ENCODE data around the gene AOC2. TPM values are rescaled to one million over a fixed set of nuclear protein-coding genes. Genes with fewer than 3 reads are reported as not detected.

The AOC2 gene
- total RNA-seq, 1 experiment from 2014 or later, result 11.0 TPM

DNA sequence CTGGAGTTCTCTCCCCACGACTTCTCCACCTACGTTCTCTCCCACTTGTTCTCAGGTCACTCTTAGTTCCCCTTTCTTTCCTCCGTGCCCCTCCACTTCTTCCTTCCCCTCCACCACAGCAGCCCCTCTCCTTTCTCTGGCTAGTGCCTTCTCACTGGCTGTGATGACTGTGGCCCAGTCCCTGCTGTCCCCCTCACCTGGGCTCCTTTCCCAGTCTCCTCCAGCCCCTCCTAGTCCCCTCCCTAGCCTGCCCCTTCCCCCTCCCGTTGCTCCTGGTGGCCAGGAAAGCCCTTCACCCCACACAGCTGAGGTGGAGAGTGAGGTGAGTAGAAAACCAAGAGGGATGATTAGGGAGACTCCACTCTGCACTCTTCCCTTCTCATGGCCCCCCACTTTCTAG lies 49.3 kb upstream of the AOC2 start (continued):
- TF ChIP-seq, protein P1, sequence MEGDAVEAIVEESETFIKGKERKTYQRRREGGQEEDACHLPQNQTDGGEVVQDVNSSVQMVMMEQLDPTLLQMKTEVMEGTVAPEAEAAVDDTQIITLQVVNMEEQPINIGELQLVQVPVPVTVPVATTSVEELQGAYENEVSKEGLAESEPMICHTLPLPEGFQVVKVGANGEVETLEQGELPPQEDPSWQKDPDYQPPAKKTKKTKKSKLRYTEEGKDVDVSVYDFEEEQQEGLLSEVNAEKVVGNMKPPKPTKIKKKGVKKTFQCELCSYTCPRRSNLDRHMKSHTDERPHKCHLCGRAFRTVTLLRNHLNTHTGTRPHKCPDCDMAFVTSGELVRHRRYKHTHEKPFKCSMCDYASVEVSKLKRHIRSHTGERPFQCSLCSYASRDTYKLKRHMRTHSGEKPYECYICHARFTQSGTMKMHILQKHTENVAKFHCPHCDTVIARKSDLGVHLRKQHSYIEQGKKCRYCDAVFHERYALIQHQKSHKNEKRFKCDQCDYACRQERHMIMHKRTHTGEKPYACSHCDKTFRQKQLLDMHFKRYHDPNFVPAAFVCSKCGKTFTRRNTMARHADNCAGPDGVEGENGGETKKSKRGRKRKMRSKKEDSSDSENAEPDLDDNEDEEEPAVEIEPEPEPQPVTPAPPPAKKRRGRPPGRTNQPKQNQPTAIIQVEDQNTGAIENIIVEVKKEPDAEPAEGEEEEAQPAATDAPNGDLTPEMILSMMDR (IDR thresholded peaks at IDR 0.05), result no peak
- TF ChIP-seq RORB (CRISPR knock-in tag; IDR thresholded peaks at IDR 0.05) (no peak), TP53 (CRISPR knock-in tag; IDR thresholded peaks at IDR 0.05) (no peak), FOXJ3 (CRISPR knock-in tag; IDR thresholded peaks at IDR 0.05; ENCODE audit: borderline replicate concordance) (no peak)

DNA sequence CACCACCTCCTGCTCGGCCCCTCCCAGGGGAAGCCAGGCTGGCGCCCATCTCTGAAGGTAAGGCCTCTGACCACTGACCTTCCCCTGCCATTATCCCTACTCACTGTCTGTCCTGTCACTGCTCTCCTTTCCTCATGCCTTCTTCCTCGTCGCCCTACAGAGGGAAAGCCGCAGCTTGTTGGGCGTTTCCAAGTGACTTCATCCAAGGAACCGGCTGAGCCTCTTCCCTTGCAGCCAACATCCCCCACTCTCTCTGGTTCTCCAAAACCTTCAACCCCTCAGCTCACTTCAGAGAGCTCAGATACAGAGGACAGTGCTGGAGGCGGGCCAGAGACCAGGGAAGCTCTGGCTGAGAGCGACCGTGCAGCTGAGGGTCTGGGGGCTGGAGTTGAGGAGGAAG lies 48.9 kb upstream of the AOC2 start:
- no peak for ATAC-seq
- peaks cover 8% of the 10 kb centered on the region for H3K36me3 Mint-ChIP-seq
- peaks cover 6% of the 10 kb centered on the region for H3K9me3 Mint-ChIP-seq
- peaks cover 6% of the 10 kb centered on the region; the same call in 1 of the 2 replicates for H3K4me1 Mint-ChIP-seq
- H3K27ac Mint-ChIP-seq, result no peak overlapping the region
- TF ChIP-seq, protein P2, sequence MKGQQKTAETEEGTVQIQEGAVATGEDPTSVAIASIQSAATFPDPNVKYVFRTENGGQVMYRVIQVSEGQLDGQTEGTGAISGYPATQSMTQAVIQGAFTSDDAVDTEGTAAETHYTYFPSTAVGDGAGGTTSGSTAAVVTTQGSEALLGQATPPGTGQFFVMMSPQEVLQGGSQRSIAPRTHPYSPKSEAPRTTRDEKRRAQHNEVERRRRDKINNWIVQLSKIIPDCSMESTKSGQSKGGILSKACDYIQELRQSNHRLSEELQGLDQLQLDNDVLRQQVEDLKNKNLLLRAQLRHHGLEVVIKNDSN (CRISPR knock-in tag; IDR thresholded peaks at IDR 0.05), result no peak
- TF ChIP-seq, protein P3, sequence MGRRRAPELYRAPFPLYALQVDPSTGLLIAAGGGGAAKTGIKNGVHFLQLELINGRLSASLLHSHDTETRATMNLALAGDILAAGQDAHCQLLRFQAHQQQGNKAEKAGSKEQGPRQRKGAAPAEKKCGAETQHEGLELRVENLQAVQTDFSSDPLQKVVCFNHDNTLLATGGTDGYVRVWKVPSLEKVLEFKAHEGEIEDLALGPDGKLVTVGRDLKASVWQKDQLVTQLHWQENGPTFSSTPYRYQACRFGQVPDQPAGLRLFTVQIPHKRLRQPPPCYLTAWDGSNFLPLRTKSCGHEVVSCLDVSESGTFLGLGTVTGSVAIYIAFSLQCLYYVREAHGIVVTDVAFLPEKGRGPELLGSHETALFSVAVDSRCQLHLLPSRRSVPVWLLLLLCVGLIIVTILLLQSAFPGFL (CRISPR knock-in tag; IDR thresholded peaks at IDR 0.05; ENCODE audit: borderline replicate concordance), result no peak
- TF ChIP-seq, protein P4, sequence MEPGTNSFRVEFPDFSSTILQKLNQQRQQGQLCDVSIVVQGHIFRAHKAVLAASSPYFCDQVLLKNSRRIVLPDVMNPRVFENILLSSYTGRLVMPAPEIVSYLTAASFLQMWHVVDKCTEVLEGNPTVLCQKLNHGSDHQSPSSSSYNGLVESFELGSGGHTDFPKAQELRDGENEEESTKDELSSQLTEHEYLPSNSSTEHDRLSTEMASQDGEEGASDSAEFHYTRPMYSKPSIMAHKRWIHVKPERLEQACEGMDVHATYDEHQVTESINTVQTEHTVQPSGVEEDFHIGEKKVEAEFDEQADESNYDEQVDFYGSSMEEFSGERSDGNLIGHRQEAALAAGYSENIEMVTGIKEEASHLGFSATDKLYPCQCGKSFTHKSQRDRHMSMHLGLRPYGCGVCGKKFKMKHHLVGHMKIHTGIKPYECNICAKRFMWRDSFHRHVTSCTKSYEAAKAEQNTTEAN (CRISPR knock-in tag; IDR thresholded peaks at IDR 0.05), result no peak
- TF ChIP-seq, protein P5, sequence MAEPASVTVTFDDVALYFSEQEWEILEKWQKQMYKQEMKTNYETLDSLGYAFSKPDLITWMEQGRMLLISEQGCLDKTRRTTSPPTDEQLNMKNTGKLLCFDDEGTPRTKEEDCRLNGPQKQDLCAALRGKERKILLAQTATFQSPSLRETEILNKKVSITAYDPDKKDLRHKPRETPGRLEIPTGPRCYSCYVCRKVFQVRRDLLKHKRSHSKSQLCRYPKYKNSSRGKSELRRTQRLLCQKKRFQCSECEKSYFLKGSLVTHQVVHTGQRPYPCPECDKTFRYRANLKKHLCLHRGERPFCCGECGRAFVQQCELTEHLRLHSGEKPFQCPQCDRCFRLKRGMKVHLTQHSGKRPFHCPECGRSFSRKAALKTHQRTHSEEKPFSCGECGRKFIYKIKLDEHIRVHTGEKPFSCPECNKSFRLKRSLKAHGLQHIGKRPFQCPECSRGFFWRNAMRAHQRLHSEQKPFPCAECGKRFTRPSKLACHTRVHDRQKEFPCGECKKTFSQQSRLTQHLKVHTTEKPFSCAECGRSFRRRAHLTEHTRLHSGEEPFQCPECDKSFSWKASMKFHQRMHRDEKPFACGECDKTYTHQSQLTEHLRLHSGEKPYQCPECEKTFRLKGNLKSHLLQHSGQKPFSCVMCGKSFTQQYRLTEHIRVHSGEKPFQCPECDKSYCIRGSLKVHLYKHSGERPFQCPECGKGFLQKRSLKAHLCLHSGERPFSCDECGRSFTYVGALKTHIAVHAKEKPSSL (CRISPR knock-in tag; conservative IDR thresholded peaks at IDR 0.05), result no peak
- TF ChIP-seq ZNF416 (CRISPR knock-in tag; IDR thresholded peaks at IDR 0.05) (no peak), ESRRA (CRISPR knock-in tag; IDR thresholded peaks at IDR 0.05; ENCODE audit: borderline replicate concordance) (no peak), CREB1 (CRISPR knock-in tag; IDR thresholded peaks at IDR 0.05) (no peak), NFATC4 (CRISPR knock-in tag; IDR thresholded peaks at IDR 0.05) (no peak), ELF4 (CRISPR knock-in tag; IDR thresholded peaks at IDR 0.05; ENCODE audit: low read depth) (no peak), ZNF138 (CRISPR knock-in tag; conservative IDR thresholded peaks at IDR 0.05) (no peak), ZNF263 (CRISPR knock-in tag; IDR thresholded peaks at IDR 0.05; ENCODE audit: low read depth) (no peak), SMAD3 (CRISPR knock-in tag; IDR thresholded peaks at IDR 0.05; ENCODE audit: borderline replicate concordance) (no peak), SOX15 (CRISPR knock-in tag; IDR thresholded peaks at IDR 0.05) (no peak)
- TF ChIP-seq, protein P6, sequence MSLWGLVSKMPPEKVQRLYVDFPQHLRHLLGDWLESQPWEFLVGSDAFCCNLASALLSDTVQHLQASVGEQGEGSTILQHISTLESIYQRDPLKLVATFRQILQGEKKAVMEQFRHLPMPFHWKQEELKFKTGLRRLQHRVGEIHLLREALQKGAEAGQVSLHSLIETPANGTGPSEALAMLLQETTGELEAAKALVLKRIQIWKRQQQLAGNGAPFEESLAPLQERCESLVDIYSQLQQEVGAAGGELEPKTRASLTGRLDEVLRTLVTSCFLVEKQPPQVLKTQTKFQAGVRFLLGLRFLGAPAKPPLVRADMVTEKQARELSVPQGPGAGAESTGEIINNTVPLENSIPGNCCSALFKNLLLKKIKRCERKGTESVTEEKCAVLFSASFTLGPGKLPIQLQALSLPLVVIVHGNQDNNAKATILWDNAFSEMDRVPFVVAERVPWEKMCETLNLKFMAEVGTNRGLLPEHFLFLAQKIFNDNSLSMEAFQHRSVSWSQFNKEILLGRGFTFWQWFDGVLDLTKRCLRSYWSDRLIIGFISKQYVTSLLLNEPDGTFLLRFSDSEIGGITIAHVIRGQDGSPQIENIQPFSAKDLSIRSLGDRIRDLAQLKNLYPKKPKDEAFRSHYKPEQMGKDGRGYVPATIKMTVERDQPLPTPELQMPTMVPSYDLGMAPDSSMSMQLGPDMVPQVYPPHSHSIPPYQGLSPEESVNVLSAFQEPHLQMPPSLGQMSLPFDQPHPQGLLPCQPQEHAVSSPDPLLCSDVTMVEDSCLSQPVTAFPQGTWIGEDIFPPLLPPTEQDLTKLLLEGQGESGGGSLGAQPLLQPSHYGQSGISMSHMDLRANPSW (CRISPR knock-in tag; conservative IDR thresholded peaks at IDR 0.05; ENCODE audit: low read depth), result no peak
- TF ChIP-seq, protein P7, sequence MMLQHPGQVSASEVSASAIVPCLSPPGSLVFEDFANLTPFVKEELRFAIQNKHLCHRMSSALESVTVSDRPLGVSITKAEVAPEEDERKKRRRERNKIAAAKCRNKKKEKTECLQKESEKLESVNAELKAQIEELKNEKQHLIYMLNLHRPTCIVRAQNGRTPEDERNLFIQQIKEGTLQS (CRISPR knock-in tag; conservative IDR thresholded peaks at IDR 0.05), result no peak
- TF ChIP-seq, protein P8, sequence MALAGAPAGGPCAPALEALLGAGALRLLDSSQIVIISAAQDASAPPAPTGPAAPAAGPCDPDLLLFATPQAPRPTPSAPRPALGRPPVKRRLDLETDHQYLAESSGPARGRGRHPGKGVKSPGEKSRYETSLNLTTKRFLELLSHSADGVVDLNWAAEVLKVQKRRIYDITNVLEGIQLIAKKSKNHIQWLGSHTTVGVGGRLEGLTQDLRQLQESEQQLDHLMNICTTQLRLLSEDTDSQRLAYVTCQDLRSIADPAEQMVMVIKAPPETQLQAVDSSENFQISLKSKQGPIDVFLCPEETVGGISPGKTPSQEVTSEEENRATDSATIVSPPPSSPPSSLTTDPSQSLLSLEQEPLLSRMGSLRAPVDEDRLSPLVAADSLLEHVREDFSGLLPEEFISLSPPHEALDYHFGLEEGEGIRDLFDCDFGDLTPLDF (CRISPR knock-in tag; IDR thresholded peaks at IDR 0.05), result no peak
- TF ChIP-seq, protein P9, sequence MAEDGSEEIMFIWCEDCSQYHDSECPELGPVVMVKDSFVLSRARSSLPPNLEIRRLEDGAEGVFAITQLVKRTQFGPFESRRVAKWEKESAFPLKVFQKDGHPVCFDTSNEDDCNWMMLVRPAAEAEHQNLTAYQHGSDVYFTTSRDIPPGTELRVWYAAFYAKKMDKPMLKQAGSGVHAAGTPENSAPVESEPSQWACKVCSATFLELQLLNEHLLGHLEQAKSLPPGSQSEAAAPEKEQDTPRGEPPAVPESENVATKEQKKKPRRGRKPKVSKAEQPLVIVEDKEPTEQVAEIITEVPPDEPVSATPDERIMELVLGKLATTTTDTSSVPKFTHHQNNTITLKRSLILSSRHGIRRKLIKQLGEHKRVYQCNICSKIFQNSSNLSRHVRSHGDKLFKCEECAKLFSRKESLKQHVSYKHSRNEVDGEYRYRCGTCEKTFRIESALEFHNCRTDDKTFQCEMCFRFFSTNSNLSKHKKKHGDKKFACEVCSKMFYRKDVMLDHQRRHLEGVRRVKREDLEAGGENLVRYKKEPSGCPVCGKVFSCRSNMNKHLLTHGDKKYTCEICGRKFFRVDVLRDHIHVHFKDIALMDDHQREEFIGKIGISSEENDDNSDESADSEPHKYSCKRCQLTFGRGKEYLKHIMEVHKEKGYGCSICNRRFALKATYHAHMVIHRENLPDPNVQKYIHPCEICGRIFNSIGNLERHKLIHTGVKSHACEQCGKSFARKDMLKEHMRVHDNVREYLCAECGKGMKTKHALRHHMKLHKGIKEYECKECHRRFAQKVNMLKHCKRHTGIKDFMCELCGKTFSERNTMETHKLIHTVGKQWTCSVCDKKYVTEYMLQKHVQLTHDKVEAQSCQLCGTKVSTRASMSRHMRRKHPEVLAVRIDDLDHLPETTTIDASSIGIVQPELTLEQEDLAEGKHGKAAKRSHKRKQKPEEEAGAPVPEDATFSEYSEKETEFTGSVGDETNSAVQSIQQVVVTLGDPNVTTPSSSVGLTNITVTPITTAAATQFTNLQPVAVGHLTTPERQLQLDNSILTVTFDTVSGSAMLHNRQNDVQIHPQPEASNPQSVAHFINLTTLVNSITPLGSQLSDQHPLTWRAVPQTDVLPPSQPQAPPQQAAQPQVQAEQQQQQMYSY (CRISPR knock-in tag; IDR thresholded peaks at IDR 0.05), result no peak
- no peak overlapping the region for H3K4me3 Mint-ChIP-seq
- ChIA-PET CTCF (interaction anchor here (0.6 to 1.2 kb wide), 2 partner anchors 32 to 268 kb away, joined by 3 to 5 read pairs; no protein-coding TSS in a partner anchor), POLR2A (no interaction called here)
- DNase-seq (ENCODE audit: low spot score), result no peak
- H3K27me3 Mint-ChIP-seq (ENCODE audit: low read depth), result peaks cover 27% of the 10 kb centered on the region
